Effector memory CD4-positive, alpha-beta T cell (primary cell): ENCODE results near the gene PLOD1.

Experiments
- DNase-seq, 3 donors: peaks; one replicate each; pipeline ENCODE4 v3.0.0-alpha.2; 2020
- H3K27ac ChIP-seq: 2 replicates; pipeline ENCODE4 v1.7.0; 2013; ENCODE audit warnings: mild to moderate bottlenecking, low read length, moderate library complexity; ENCODE audit not compliant: insufficient read depth, poor library complexity, severe bottlenecking
- H3K27me3 ChIP-seq: replicated peaks from 2 replicates; pipeline ENCODE4 v1.7.0; 2013; ENCODE audit warnings: mild to moderate bottlenecking, low read length; ENCODE audit not compliant: insufficient read depth, control insufficient read depth, poor library complexity, severe bottlenecking
- H3K36me3 ChIP-seq: 2 replicates; pipeline ENCODE4 v1.7.0; 2013; ENCODE audit warnings: mild to moderate bottlenecking, low read length, moderate library complexity; ENCODE audit not compliant: control insufficient read depth, insufficient read depth
- H3K4me1 ChIP-seq: 2 replicates; pipeline ENCODE4 v1.7.0; 2013; ENCODE audit warnings: low read length, mild to moderate bottlenecking; ENCODE audit not compliant: control insufficient read depth, insufficient read depth, poor library complexity, severe bottlenecking
- H3K4me3 ChIP-seq: 2 replicates; pipeline ENCODE4 v1.7.0; 2013; ENCODE audit warnings: low read length, low read depth, mild to moderate bottlenecking; ENCODE audit not compliant: insufficient read depth, poor library complexity, severe bottlenecking
- H3K9me3 ChIP-seq: 2 replicates; pipeline ENCODE4 v1.7.0; 2013; ENCODE audit warnings: mild to moderate bottlenecking, low read length, moderate library complexity; ENCODE audit not compliant: control insufficient read depth

The PLOD1 gene

DNA sequence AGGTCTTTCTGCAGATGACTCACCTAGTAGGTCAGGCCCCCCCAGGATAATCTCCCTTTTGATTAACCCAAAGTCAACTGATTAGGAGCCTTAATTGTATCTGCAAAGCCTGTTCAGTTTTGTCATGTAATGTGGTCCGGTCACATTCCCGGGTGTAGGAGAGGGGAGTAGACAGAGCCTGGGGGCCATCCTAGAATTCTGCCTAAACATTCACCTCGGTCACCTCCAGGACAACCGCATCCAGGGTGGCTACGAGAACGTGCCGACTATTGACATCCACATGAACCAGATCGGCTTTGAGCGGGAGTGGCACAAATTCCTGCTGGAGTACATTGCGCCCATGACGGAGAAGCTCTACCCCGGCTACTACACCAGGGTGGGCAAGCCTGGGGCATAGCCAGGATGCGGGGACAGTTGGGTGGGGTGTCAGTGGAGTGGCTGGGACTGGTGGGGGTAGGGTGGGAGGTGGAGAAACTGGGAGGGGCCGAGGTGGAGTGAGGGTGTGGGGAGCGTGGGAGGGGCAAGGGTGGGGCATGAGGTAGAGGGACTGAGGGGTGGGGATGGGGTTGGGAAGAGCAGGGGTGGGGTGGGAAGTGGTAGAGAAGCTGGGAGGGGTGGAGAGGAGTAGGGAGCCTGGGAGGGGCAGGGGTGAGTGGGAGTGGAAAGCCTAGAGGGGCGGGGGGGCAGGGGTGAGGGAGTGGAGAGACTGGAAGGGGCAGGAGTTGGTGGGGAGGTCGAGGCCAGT, 36.1 kb downstream of the PLOD1 start:
- Histone ChIP-seq H3K4me1 (no peaks in the 10 kb centered on the region), H3K36me3 (no peaks in the 10 kb centered on the region), H3K27me3 (no peaks in the 10 kb centered on the region), H3K9me3 (no peaks in the 10 kb centered on the region), H3K27ac (no peak overlapping the region), H3K4me3 (no peak overlapping the region)
- DNase-seq, result no peak

DNA sequence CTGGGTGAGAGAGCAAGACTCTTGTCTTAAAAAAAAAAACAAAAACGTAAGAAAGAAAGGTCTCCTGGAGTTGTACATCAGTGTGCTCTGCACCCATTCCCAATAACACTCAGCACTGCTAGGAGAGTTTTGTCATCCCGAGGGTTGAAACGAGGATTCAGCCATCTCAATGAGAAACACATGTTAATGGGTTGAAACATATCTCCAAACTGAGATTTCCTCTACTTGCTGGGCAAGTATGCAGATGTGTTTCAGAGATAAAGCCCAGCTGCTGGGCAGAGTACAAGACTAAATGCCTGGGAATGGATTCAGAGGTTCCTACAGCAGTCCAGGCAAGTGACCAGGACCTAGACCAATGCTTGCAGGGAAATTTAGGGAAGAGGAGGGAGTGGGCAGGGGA, 43.1 kb downstream of the PLOD1 start:
- DNase-seq, result no peak
- peaks cover 8% of the 10 kb centered on the region for H3K4me1 ChIP-seq
- no peak overlapping the region for H3K4me3 ChIP-seq
- no peak overlapping the region for H3K27ac ChIP-seq
- peaks cover 9% of the 10 kb centered on the region for H3K36me3 ChIP-seq
- no peaks in the 10 kb centered on the region for H3K9me3 ChIP-seq
- H3K27me3 ChIP-seq, result no peaks in the 10 kb centered on the region

DNA sequence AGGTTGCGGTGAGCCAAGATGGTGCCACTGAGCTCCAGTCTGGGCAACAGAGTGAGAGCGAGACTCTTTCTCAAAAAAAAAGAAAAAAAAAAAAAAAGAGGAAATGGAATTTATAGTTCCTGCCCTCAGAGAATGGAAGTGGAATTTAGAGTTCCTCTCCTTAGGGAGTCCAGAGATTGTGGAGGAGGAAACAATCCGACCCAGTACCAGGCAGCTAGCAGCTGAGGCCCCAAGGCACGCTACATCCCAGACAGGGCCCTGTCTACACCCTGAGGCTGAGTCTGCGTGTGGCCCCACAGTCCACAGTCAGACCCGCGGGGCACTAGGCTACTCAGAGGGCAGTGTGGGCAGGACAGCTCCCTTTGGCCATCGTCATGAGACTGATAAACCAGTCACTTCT, 43.8 kb downstream of the PLOD1 start:
- H3K9me3 ChIP-seq, result no peaks in the 10 kb centered on the region
- peaks cover 12% of the 10 kb centered on the region for H3K36me3 ChIP-seq
- H3K4me3 ChIP-seq, result no peak overlapping the region
- peaks cover 8% of the 10 kb centered on the region for H3K4me1 ChIP-seq
- no peak for DNase-seq
- H3K27me3 ChIP-seq, result no peaks in the 10 kb centered on the region
- no peak overlapping the region for H3K27ac ChIP-seq

DNA sequence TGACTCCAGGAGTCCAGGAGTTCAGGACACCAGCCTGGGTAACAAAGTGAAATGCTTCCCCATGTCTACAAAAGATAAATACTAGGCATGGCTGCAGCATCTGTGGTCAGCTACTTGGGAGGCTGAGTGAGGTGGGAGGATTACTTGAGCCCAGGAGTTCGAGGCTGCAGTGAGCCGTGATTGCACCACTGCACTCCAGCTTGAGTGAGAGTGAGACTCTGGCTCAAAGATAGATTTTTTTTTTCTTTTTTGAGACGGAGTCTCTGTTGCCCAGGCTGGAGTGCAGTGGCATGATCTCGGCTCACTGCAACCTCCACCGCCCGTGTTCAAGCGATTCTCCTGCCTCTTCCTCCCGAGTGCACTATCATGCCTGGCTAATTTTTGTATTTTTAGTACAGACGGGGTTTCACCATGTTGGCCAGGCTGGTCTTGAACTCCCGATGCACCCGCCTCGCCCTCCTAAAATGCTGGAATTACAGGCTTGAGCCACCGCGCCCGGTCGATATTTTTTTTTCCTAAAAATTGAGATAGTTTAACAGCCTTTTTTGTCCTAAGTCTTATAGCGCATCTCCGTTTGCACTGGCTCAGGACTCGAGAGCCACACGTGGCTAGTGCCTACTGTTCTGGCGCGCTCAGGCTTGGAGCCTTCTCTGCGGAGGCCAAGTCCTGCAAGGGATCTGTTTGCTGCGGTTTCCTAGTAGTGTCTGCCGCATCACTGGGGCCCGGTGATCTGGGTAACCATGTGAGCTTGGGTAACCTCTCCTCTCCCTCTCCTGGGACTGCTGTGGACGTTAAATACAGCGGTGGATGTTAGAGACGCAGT, 44.7 kb downstream of the PLOD1 start:
- DNase-seq, result no peak
- Histone ChIP-seq H3K27me3 (no peaks in the 10 kb centered on the region), H3K27ac (peak overlapping the region; percentile 97), H3K36me3 (peaks cover 19% of the 10 kb centered on the region), H3K4me1 (peaks cover 8% of the 10 kb centered on the region), H3K4me3 (peak overlapping the region; percentile 91), H3K9me3 (no peaks in the 10 kb centered on the region)

DNA sequence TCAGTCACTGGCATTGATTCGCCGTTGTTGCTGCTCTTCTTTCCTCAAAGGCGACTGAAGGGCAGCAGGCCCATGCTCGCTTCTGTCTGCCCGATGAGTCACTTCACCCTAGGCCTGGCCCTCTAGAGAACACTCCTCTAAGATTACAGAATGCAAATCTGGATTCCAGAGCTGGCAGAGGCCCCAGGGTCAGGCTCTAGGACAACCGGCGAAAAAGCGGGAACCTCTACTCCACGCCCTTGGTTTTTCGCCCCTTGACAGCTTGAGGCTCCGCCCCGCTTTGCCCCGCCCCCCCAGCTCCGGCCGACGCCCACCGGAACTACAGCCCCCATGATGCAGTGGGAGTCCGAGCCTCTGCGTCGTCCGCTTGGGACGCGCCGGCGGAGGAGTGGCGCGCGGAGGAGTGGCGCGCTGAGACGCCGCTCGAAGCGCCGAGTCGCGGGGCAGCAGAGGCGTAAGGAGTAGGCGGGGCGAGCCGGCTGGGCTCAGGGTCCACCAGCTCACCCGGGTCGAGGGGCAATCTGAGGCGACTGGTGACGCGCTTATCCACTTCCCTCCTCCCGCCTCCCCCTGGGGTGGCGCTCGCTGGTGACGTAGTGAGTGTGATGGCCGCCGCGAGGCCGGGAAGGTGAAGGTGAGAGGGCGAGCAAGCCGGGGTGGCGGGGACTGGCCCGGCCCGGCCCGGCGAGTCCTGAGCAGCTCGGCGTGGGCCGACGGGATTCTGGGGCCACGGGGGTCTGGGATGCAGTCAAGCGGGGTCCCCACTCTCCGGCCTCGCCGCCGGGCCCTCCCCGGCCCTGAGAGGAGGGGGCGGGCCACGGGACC, 45.5 kb downstream of the PLOD1 start, which contains the start of gene MFN2:
Gene MFN2, plus strand, starts transcription at position 594 of the 825 bp plus-strand sequence. CDS start 8,725 bp downstream, outside the sequence.
- DNase-seq, result peak; percentile 82 to 88 (median 84)
- peaks cover 28% of the 10 kb centered on the region for H3K36me3 ChIP-seq
- no peaks in the 10 kb centered on the region for H3K27me3 ChIP-seq
- peak within 1 kb of the TSS; percentile 91 for H3K4me3 ChIP-seq
- peak within 1 kb of the TSS; percentile 97 for H3K27ac ChIP-seq
- peaks cover 8% of the 10 kb centered on the region for H3K4me1 ChIP-seq
- no peaks in the 10 kb centered on the region for H3K9me3 ChIP-seq

DNA sequence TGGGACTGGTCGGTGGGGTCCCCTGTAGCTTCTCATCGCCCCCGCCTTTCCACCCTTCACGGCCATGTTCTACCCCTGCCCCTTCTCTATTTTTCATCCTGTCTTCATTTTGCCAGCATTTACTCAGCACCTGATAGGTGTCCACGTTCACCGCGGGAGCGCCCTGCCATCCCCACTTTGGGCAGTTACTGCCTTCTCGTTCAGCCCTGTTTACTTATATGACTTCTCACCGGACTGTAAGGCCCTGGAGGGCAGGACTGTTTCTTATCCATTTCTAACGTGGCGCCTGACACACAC, 46.1 kb downstream of the PLOD1 start:
- Histone ChIP-seq H3K4me1 (peaks cover 8% of the 10 kb centered on the region), H3K27ac (peak overlapping the region; percentile 97), H3K27me3 (no peaks in the 10 kb centered on the region), H3K9me3 (no peaks in the 10 kb centered on the region), H3K36me3 (peaks cover 31% of the 10 kb centered on the region), H3K4me3 (peak overlapping the region; percentile 91)
- DNase-seq, result no peak

DNA sequence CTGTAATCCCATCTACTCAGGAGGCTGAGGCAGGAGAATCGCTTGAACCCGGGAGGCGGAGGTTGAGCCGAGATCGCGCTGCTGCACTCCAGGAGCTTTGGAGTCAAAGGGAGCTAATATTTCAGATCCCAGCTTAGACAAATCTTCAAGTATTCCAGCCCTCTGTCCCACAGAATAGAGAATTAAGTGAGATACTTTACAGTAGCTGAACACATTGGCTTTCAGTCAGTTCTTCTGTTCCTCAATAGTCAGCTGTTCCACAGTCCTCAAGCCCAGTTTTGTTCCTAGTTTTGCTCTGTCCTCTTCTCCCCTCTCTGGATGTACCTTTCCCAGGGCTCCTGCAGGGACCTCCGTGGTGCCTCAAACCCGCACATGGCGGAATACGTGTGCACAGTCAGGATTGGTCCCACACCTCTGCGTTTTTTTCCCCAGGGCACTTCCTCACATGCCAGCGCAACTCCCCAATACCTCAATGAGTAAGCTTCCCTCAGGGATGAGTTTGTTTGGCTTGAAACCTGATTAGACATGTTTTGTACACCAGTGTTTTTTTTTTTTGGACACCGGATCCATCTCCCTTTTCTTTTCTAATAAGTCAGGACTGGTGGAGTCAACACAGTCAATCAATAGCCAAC, 47.0 kb downstream of the PLOD1 start:
- H3K4me3 ChIP-seq, result no peak overlapping the region
- H3K27ac ChIP-seq, result no peak overlapping the region

DNA sequence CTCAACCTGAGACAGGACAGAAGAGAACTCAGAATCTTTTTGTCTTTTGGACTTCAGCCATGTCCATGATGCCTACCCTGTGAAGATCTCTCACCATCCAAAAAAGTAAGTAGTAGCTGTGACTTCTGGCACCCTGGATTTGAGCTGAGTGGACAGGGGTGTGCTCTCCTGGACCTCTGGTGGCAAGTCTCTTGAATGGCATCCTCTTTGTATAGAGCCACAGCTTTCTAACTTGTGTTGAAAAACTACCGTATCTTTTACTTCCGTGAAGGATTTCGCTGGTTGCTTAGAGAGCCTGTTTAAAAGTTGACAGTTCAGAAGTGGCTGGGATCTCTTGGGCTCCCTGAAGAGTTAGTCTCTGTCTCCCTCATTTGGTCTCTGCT, 47.5 kb downstream of the PLOD1 start:
- DNase-seq, result no peak
- Histone ChIP-seq H3K9me3 (no peaks in the 10 kb centered on the region), H3K27ac (no peak overlapping the region), H3K27me3 (no peaks in the 10 kb centered on the region), H3K36me3 (peaks cover 38% of the 10 kb centered on the region), H3K4me1 (peaks cover 8% of the 10 kb centered on the region), H3K4me3 (no peak overlapping the region)

More for the DNA sequence above, 47.0 kb downstream of the PLOD1 start:
- peaks cover 8% of the 10 kb centered on the region for H3K4me1 ChIP-seq
- peaks cover 38% of the 10 kb centered on the region for H3K36me3 ChIP-seq
- no peaks in the 10 kb centered on the region for H3K27me3 ChIP-seq
- no peak for DNase-seq
- H3K9me3 ChIP-seq, result no peaks in the 10 kb centered on the region

DNA sequence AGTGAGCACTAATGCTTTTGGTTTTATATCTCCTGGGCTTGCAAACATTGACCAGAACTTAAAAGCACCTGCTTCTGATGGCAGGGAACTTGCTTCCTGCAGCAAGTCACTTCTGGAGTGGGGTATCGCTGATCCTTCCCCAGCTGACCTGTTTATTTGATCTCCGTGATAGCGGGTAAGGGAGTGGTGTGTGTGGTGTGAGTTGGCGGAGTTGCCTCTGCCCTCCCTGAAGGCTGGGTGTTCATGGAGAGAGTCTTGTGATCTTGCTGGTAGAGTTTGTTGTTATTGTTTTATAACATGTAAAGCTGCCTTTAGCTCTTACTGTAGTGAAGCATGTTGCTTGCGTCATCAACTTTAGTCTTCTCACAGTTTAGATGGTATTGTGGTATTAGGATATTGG, 49.6 kb downstream of the PLOD1 start:
- H3K36me3 ChIP-seq, result peaks cover 41% of the 10 kb centered on the region
- H3K27me3 ChIP-seq, result no peaks in the 10 kb centered on the region
- DNase-seq, result no peak
- H3K9me3 ChIP-seq, result no peaks in the 10 kb centered on the region
- H3K27ac ChIP-seq, result no peak overlapping the region
- H3K4me3 ChIP-seq, result no peak overlapping the region
- H3K4me1 ChIP-seq, result peaks cover 8% of the 10 kb centered on the region
